HepG2 (cell line): Measurements from ENCODE around the gene CENPE. TPM values are rescaled to one million over a fixed set of nuclear protein-coding genes. Genes with fewer than 3 reads are reported as not detected.

ENCODE experiments used
- ATF1 ChIP-seq: IDR thresholded peaks from 2 replicates; pipeline ENCODE4 v1.6.1; 2016; ENCODE audit warnings: mild to moderate bottlenecking, control low read depth
- CCAR2 ChIP-seq: fragments of 200-400 bp; formaldehyde crosslinking; optimal IDR thresholded peaks from 2 replicates; pipeline ENCODE3; 2018; ENCODE audit warnings: low read depth, mild to moderate bottlenecking, low read length, moderate library complexity
- ELF3 ChIP-seq: IDR thresholded peaks from 2 replicates; pipeline ENCODE4 v1.6.1; 2016; ENCODE audit warnings: missing genetic modification reagents, missing compliant biosample characterization
- ELF4 ChIP-seq: sonication (generic); formaldehyde crosslinking; IDR thresholded peaks from 2 replicates; pipeline ENCODE4 v1.5.0; 2020; ENCODE audit warnings: missing genetic modification reagents, mild to moderate bottlenecking, moderate library complexity, borderline replicate concordance
- FOSL1 ChIP-seq: sonication (generic); formaldehyde crosslinking; IDR thresholded peaks from 2 replicates; pipeline ENCODE4 v1.9.0; 2021; ENCODE audit warnings: missing genetic modification reagents, borderline replicate concordance
- KMT2A ChIP-seq: sonication (generic); formaldehyde crosslinking; IDR thresholded peaks from 2 replicates; pipeline ENCODE4 v1.4.0; 2020; ENCODE audit warnings: missing genetic modification reagents
- NRL ChIP-seq: sonication (generic); formaldehyde crosslinking; IDR thresholded peaks from 2 replicates; pipeline ENCODE4 v1.5.0; 2020; ENCODE audit warnings: missing genetic modification reagents, mild to moderate bottlenecking, moderate library complexity, borderline replicate concordance
- PHF21A ChIP-seq: sonication (generic); formaldehyde crosslinking; IDR thresholded peaks from 2 replicates; pipeline ENCODE4 v1.5.0; 2020; ENCODE audit warnings: mild to moderate bottlenecking, missing genetic modification reagents
- PHF8 ChIP-seq: sonication (generic); formaldehyde crosslinking; IDR thresholded peaks from 2 replicates; pipeline ENCODE4 v1.5.0; 2020; ENCODE audit warnings: missing genetic modification reagents
- REL ChIP-seq: sonication (generic); formaldehyde crosslinking; conservative IDR thresholded peaks from 2 replicates; pipeline ENCODE4 v1.8.0; 2022; ENCODE audit warnings: mild to moderate bottlenecking, missing genetic modification reagents, moderate library complexity
- REPIN1 ChIP-seq: sonication (generic); formaldehyde crosslinking; IDR thresholded peaks from 2 replicates; pipeline ENCODE4 v1.8.0; 2022; ENCODE audit warnings: missing genetic modification reagents, low read depth, mild to moderate bottlenecking, borderline replicate concordance
- SATB2 ChIP-seq: sonication (generic); formaldehyde crosslinking; IDR thresholded peaks from 2 replicates; pipeline ENCODE4 v1.5.0; 2020; ENCODE audit warnings: missing genetic modification reagents
- SCMH1 ChIP-seq: sonication (generic); formaldehyde crosslinking; IDR thresholded peaks from 2 replicates; pipeline ENCODE4 v1.9.0; 2021; ENCODE audit warnings: missing genetic modification reagents, mild to moderate bottlenecking, borderline replicate concordance
- SP2 ChIP-seq: sonication (generic); formaldehyde crosslinking; IDR thresholded peaks from 2 replicates; pipeline ENCODE4 v1.5.1; 2020; ENCODE audit warnings: mild to moderate bottlenecking, missing genetic modification reagents
- TFAP4 ChIP-seq: sonication (generic); IDR thresholded peaks from 2 replicates; pipeline ENCODE4 v1.6.1; 2016; ENCODE audit warnings: low read depth, borderline replicate concordance
- TRIM24 ChIP-seq: sonication (generic); formaldehyde crosslinking; IDR thresholded peaks from 2 replicates; pipeline ENCODE4 v1.8.0; 2022; ENCODE audit warnings: mild to moderate bottlenecking, missing genetic modification reagents
- ZNF264 ChIP-seq: sonication (generic); formaldehyde crosslinking; IDR thresholded peaks from 2 replicates; pipeline ENCODE4 v1.4.0; 2020; ENCODE audit warnings: missing genetic modification reagents
- ZNF609 ChIP-seq: sonication (generic); formaldehyde crosslinking; IDR thresholded peaks from 2 replicates; pipeline ENCODE4 v1.4.0; 2020; ENCODE audit warnings: mild to moderate bottlenecking, missing genetic modification reagents, borderline replicate concordance
- ZNF615 ChIP-seq: sonication (generic); formaldehyde crosslinking; IDR thresholded peaks from 2 replicates; pipeline ENCODE4 v1.5.0; 2020; ENCODE audit warnings: mild to moderate bottlenecking, missing genetic modification reagents, borderline replicate concordance
- polyA plus RNA-seq, 8 experiments: library from polyadenylated mRNA; depleted of rRNA in 3 of 8; stranded (reverse) in 7 of 8; unstranded in 1 of 8; fragments of >200 nt; fragmentation: Illumina TruSeq in 4 of 8; extraction: Trizol in 4 of 8; gene quantifications; 2 replicates each; pipeline versions ENCODE4 v1.2.1 to v1.2.3, GENCODE V29; 2011 to 2016; ENCODE audit warnings: low read depth in 4 of 8, missing spikeins in 1 of 8, mixed read lengths in 1 of 8; ENCODE audit not compliant: insufficient read depth in 1 of 8
- total RNA-seq, 5 experiments: library from RNA; depleted of rRNA; stranded (reverse); fragments of >200 nt; fragmentation: Illumina TruSeq; extraction: Trizol; gene quantifications; 2 replicates each; pipeline ENCODE4 v1.2.3, GENCODE V29; 2016; ENCODE audit warnings: low read depth in 1 of 5
- TF ChIP-seq, protein P1 (sequence below): sonication (generic); formaldehyde crosslinking; IDR thresholded peaks from 2 replicates; pipeline ENCODE4 v1.8.1; 2023; ENCODE audit warnings: mild to moderate bottlenecking, moderate library complexity, missing genetic modification reagents
- TF ChIP-seq, protein P2 (sequence below): sonication (generic); formaldehyde crosslinking; IDR thresholded peaks from 2 replicates; pipeline ENCODE4 v1.4.0; 2020; ENCODE audit warnings: missing genetic modification reagents

CENPE gene
- total and polyA plus RNA-seq, 2 of the 13 experiments (the other 11 are each of a cell fraction or from before 2014, with no cell fraction given): 2.1 to 19.8 TPM

DNA sequence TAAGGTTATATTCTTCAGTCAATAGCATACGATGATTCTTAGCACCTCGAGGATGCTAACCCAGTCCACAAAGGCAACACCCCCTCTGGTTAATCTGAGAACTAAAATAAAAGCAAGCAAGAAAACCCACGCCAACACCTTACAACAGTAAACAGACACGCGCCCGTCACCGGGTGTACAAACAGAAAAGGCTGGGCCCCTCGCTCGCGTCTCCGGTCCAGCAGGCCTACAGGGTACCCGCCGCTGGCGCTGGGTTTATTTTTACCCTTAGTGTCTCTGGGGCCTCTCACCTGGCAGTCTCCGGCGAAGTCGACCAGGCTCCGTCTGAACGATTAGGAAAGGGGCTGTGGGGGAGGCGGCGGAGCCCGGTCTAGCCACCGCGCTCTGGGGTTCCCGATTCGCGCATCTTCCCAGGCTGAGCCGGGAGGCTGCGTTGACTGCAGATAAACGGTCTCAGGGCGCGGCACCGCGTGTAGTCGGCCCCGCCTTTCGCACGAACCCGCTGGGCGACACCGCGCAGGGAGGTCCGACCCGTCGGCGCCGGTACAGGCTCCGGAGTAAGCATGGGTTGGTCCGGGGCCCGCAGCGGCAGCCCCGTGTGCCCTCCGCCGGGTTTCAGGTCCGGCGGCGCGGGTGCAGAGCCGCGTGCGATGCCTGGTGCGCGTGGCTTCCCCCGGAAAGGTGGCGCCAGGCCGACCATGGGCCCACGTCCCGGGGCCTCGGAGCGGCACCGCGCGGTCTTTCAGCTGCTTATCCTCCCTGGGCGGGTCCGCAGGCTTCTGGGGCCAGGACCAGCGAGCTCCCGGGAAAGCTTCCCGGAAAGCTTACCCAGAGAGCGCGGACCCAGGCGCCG is 122.0 kb downstream of the CENPE start (continued):
- TF ChIP-seq ZNF609 (CRISPR knock-in tag): no peak
- TF ChIP-seq, protein P1, sequence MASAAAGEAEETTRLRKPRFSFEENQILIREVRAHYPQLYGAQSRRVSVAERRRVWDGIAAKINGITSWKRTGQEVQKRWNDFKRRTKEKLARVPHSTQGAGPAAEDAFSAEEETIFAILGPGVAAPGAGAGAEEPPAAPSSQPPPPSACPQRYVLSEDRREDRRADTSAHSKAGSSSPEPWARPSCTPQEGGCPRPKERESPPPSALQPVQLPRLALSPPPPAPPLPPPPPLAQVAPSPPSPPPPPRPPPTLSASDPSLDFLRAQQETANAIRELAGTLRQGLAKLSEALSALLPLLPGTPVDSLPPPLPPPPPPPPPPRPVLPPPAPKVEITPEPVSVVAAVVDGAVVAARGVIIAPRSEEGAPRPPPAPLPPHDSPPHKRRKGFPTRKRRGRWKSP: peak; percentile 76; the same call in 1 of the 2 replicates
- TF ChIP-seq ELF4: no peak
- no peak; the same call in 1 of the 2 replicates for TF ChIP-seq TFAP4
- no peak; the same call in none of the 2 replicates for TF ChIP-seq SATB2 (CRISPR knock-in tag)
- peak; percentile 58; the same call in 1 of the 2 replicates for TF ChIP-seq REPIN1 (CRISPR knock-in tag)
- TF ChIP-seq CCAR2: no peak
- peak; percentile 62; the same call in 1 of the 2 replicates for TF ChIP-seq PHF21A (CRISPR knock-in tag)
- TF ChIP-seq NRL (CRISPR knock-in tag): peak; percentile 86; the same call in 1 of the 2 replicates
- peak; percentile 30; the same call in 1 of the 2 replicates for TF ChIP-seq ELF3 (CRISPR knock-in tag)
- no peak; the same call in 1 of the 2 replicates for TF ChIP-seq SP2 (CRISPR knock-in tag)
- TF ChIP-seq PHF8 (CRISPR knock-in tag): peak; percentile 89
- TF ChIP-seq KMT2A (CRISPR knock-in tag): peak; percentile 88
- TF ChIP-seq FOSL1 (CRISPR knock-in tag): no peak
- TF ChIP-seq REL (CRISPR knock-in tag): no peak
- TF ChIP-seq ZNF615 (CRISPR knock-in tag): no peak
- no peak for TF ChIP-seq ATF1 (CRISPR knock-in tag)
- TF ChIP-seq ZNF264 (CRISPR knock-in tag): no peak
- TF ChIP-seq SCMH1 (CRISPR knock-in tag): no peak
- TF ChIP-seq, protein P2, sequence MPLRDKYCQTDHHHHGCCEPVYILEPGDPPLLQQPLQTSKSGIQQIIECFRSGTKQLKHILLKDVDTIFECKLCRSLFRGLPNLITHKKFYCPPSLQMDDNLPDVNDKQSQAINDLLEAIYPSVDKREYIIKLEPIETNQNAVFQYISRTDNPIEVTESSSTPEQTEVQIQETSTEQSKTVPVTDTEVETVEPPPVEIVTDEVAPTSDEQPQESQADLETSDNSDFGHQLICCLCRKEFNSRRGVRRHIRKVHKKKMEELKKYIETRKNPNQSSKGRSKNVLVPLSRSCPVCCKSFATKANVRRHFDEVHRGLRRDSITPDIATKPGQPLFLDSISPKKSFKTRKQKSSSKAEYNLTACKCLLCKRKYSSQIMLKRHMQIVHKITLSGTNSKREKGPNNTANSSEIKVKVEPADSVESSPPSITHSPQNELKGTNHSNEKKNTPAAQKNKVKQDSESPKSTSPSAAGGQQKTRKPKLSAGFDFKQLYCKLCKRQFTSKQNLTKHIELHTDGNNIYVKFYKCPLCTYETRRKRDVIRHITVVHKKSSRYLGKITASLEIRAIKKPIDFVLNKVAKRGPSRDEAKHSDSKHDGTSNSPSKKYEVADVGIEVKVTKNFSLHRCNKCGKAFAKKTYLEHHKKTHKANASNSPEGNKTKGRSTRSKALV: peak; percentile 84
- TF ChIP-seq TRIM24 (CRISPR knock-in tag): no peak
